SK-N-SH (cell line): ENCODE measurements around the gene SCYL1. TPM values are rescaled to one million over a fixed set of nuclear protein-coding genes. Genes with fewer than 3 reads are reported as not detected.

Source experiments
- CTCF ChIA-PET: fragments of 300-600, 350-600 bp; formaldehyde crosslinking; extraction: SDS; loops from one replicate; lab custom pipeline; 2021; lab: Yijun Ruan, JAX
- POLR2A ChIA-PET: fragments of 350-600 bp; sonication (Branson Sonifier 250); formaldehyde crosslinking; extraction: SDS; loops from one replicate; lab custom pipeline; 2020; ENCODE audit warnings: antibody characterized with exemption, inconsistent platforms; lab: Yijun Ruan, JAX
- DNase-seq: peaks from one replicate; pipeline ENCODE4 v3.0.0; 2012
- H2AFZ ChIP-seq: fragments of 200-600 bp; sonication (generic); 2 replicates; pipeline ENCODE4 v1.8.1; 2016; ENCODE audit warnings: antibody characterized with exemption, mild to moderate bottlenecking, low read depth
- H3F3A ChIP-seq: fragments of 200-600 bp; sonication (generic); replicated peaks from 2 replicates; pipeline ENCODE3; 2016; ENCODE audit warnings: antibody characterized with exemption, mild to moderate bottlenecking; ENCODE audit not compliant: insufficient read depth
- H3K27ac ChIP-seq, 2 experiments: fragments of 200-500 bp in 1 of 2; fragments of 200-600 bp in 1 of 2; sonication (Bioruptor generic) in 1 of 2; sonication (generic), shearing (Covaris generic) in 1 of 2; 2 replicates each; pipeline versions ENCODE4 v1.5.1 to v1.6.1; 2014 to 2016; ENCODE audit warnings: low read depth in 2 of 2, inconsistent platforms in 1 of 2, low read length in 1 of 2, mild to moderate bottlenecking in 1 of 2, mixed read lengths in 1 of 2
- H3K27me3 ChIP-seq: fragments of 200-600 bp; sonication (generic), shearing (Covaris generic); 2 replicates; pipeline ENCODE4 v1.6.1; 2016; ENCODE audit warnings: mixed run types; ENCODE audit not compliant: insufficient read depth
- H3K36me3 ChIP-seq, 2 experiments: fragments of 200-500 bp in 1 of 2; fragments of 200-600 bp in 1 of 2; sonication (Bioruptor generic) in 1 of 2; sonication (generic) in 1 of 2; replicated peaks in 1 of 2; 2 replicates each; pipeline versions ENCODE3 to v1.5.1; 2014 to 2016; ENCODE audit warnings: low read length in 1 of 2, mild to moderate bottlenecking in 1 of 2; ENCODE audit not compliant: insufficient read depth in 2 of 2, control insufficient read depth in 1 of 2
- H3K4me1 ChIP-seq, 2 experiments: fragments of 200-500 bp in 1 of 2; fragments of 200-600 bp in 1 of 2; sonication (Bioruptor generic) in 1 of 2; sonication (generic), shearing (Covaris generic) in 1 of 2; 2 replicates each; pipeline versions ENCODE4 v1.5.1 to v1.6.1; 2014 to 2016; ENCODE audit warnings: low read depth in 1 of 2, low read length in 1 of 2, mixed run types in 1 of 2; ENCODE audit not compliant: insufficient read depth in 2 of 2, control insufficient read depth in 1 of 2
- H3K4me2 ChIP-seq: fragments of 200-600 bp; sonication (generic), shearing (Covaris generic); 2 replicates; pipeline ENCODE4 v1.6.1; 2017; ENCODE audit warnings: mixed run types
- H3K4me3 ChIP-seq, 2 experiments: fragments of 200-500 bp in 1 of 2; fragments of 200-600 bp in 1 of 2; sonication (Bioruptor generic) in 1 of 2; sonication (generic), shearing (Covaris generic) in 1 of 2; 2 replicates each; pipeline versions ENCODE4 v1.5.1 to v1.8.1; 2014 to 2016; ENCODE audit warnings: low read depth in 2 of 2, inconsistent platforms in 1 of 2, low read length in 1 of 2, mild to moderate bottlenecking in 1 of 2, mixed read lengths in 1 of 2, moderate library complexity in 1 of 2
- H3K79me2 ChIP-seq: fragments of 200-600 bp; sonication (generic); 2 replicates; pipeline ENCODE4 v1.8.1; 2017; ENCODE audit warnings: mild to moderate bottlenecking; ENCODE audit not compliant: insufficient read depth
- H3K9ac ChIP-seq: fragments of 200-600 bp; sonication (generic); 2 replicates; pipeline ENCODE4 v1.6.1; 2017; ENCODE audit warnings: mixed run types
- H3K9me2 ChIP-seq: fragments of 200-600 bp; sonication (generic); 2 replicates; pipeline ENCODE4 v1.6.1; 2017; ENCODE audit warnings: mixed run types
- H3K9me3 ChIP-seq: fragments of 200-600 bp; sonication (generic); 2 replicates; pipeline ENCODE4 v1.6.1; 2017; ENCODE audit warnings: mixed run types, mild to moderate bottlenecking, moderate library complexity
- H4K20me1 ChIP-seq: fragments of 200-600 bp; sonication (generic); 2 replicates; pipeline ENCODE4 v1.6.1; 2017; ENCODE audit warnings: mild to moderate bottlenecking, mixed run types; ENCODE audit not compliant: insufficient read depth
- FOXJ3 ChIP-seq: sonication (generic); formaldehyde crosslinking; IDR thresholded peaks from 2 replicates; pipeline ENCODE4 v1.5.1; 2020; ENCODE audit warnings: mild to moderate bottlenecking, missing genetic modification reagents
- FOXM1 ChIP-seq: IDR thresholded peaks from 2 replicates; pipeline ENCODE4 v1.4.0; 2012; ENCODE audit warnings: low read depth, mild to moderate bottlenecking
- GABPA ChIP-seq: IDR thresholded peaks from 2 replicates; pipeline ENCODE4 v1.4.0; 2012; ENCODE audit warnings: low read depth, mild to moderate bottlenecking
- PBX3 ChIP-seq: IDR thresholded peaks from 2 replicates; pipeline ENCODE4; 2012
- POLR2AphosphoS5 ChIP-seq: IDR thresholded peaks from 2 replicates; pipeline ENCODE4 v1.6.1; 2012; ENCODE audit warnings: low read depth, low read length
- RAD21 ChIP-seq: IDR thresholded peaks from 2 replicates; pipeline ENCODE4 v1.6.1; 2012; ENCODE audit warnings: mild to moderate bottlenecking, low read length
- REST ChIP-seq: IDR thresholded peaks from 2 replicates; pipeline ENCODE4 v1.6.1; 2012; ENCODE audit warnings: mild to moderate bottlenecking, low read depth, low read length, moderate library complexity
- SIN3A ChIP-seq: IDR thresholded peaks from 2 replicates; pipeline ENCODE4 v1.6.1; 2012; ENCODE audit warnings: low read depth, mild to moderate bottlenecking, low read length, moderate library complexity, borderline replicate concordance
- TAF1 ChIP-seq: IDR thresholded peaks from 2 replicates; pipeline ENCODE4 v1.6.1; 2012; ENCODE audit warnings: low read depth, mild to moderate bottlenecking, low read length, moderate library complexity, borderline replicate concordance
- TEAD4 ChIP-seq: IDR thresholded peaks from 2 replicates; pipeline ENCODE4 v1.4.0; 2012; ENCODE audit warnings: mild to moderate bottlenecking, borderline replicate concordance; ENCODE audit not compliant: insufficient read depth
- USF1 ChIP-seq: IDR thresholded peaks from 2 replicates; pipeline ENCODE4 v1.4.0; 2012; ENCODE audit warnings: low read depth, borderline replicate concordance
- USF2 ChIP-seq: fragments of 150-350 bp; IDR thresholded peaks from 2 replicates; pipeline ENCODE4 v1.6.1; 2017; ENCODE audit warnings: antibody characterized with exemption, low read length, low read depth, borderline replicate concordance
- ZBTB33 ChIP-seq: IDR thresholded peaks from 2 replicates; pipeline ENCODE4 v1.4.0; 2012; ENCODE audit warnings: low read depth, borderline replicate concordance
- WGBS: methylation state at CpG from one replicate; pipeline ENCODE4 v1.1.6; 2017; ENCODE audit warnings: low lambda C conversion rate; 5-methylcytosine and 5-hydroxymethylcytosine counted together
- polyA plus RNA-seq, 3 experiments: library from polyadenylated mRNA; depleted of rRNA; stranded (reverse); fragments of >200 nt; gene quantifications; 2 replicates each; pipeline ENCODE4 v1.2.3, GENCODE V29; 2012

The SCYL1 gene
- polyA plus RNA-seq, 1 of the 3 experiments (the other 2 are of a cell fraction) = 79.9 TPM

- POLR2A ChIA-PET = interaction anchor here (0.6 to 26.8 kb wide), 16 partner anchors 8 to 207 kb away, joined by 3 to 1027 read pairs (median 4); partner anchors contain the start of genes DPF2, MALAT1, NEAT1 and SLC25A45
- H3K4me3 ChIP-seq = peak overlapping the region; percentile 84 to 87
- H3F3A ChIP-seq = peaks cover 100% of the 10 kb centered on the region
- WGBS = 6% methylated on average over 12 of the region's 12 CpGs
- TF ChIP-seq TEAD4 = no peak
- no peak for TF ChIP-seq GABPA
- peak; percentile 86 for TF ChIP-seq POLR2AphosphoS5
- peak; percentile 9; the same call in 1 of the 2 replicates for TF ChIP-seq SIN3A
- no peak for TF ChIP-seq FOXM1
- TF ChIP-seq FOXJ3 = no peak
- 0 out of 2 replicates have a peak, but pooled peaks have one; percentile 23 for TF ChIP-seq TAF1
- no peak for TF ChIP-seq USF2
- TF ChIP-seq ZBTB33 = peak; percentile 55; the same call in 1 of the 2 replicates
- TF ChIP-seq REST = peak; percentile 16; the same call in 1 of the 2 replicates
- TF ChIP-seq RAD21 = no peak
- no peak for TF ChIP-seq USF1
- 0 out of 2 replicates have a peak, but pooled peaks have one; percentile 1 for TF ChIP-seq PBX3
- TF ChIP-seq, all 33 proteins: peak for 6
- Histone ChIP-seq H3K36me3 (peaks cover 60 to 61% of the 10 kb centered on the region in 2 experiments), H3K4me2 (peak overlapping the region; percentile 87), H3K4me1 (peaks cover 0 to 19% of the 10 kb centered on the region in 2 experiments; a peak in 2 of 4 replicates), H3K27me3 (no peaks in the 10 kb centered on the region), H4K20me1 (peaks cover 72% of the 10 kb centered on the region), H3K9ac (peak overlapping the region; percentile 100), H3K27ac (peak overlapping the region; percentile 71 to 99), H3K79me2 (peaks cover 86% of the 10 kb centered on the region), H3K9me3 (no peaks in the 10 kb centered on the region), H2AFZ (no peak overlapping the region), H3K9me2 (no peaks in the 10 kb centered on the region)
- CTCF ChIA-PET = interaction anchor here (0.6 to 8.8 kb wide), 12 partner anchors 7 to 976 kb away, joined by 3 to 223 read pairs (median 5); partner anchors contain the start of genes MALAT1 and NEAT1
- DNase-seq = no peak
Measured at GRCh38 chr11:65505466-65506289, 19.2 kb upstream of the SCYL1 start.
